ENCODE results near the gene FBL.
"Not testable (repeated sequence)": the region's sequence is repeated elsewhere in the genome, so short reads cannot be mapped to it uniquely, and the experiment has no call there.

Gene FBL

GRCh38 chr19:39809368-39809767 lies 36.8 kb downstream of the FBL start:
- Histone ChIP-seq H3K79me2 (ENCODE audit: control insufficient read depth, insufficient read depth, low read length, poor library complexity) (no peaks in the 10 kb centered on the region), H3K4ac (ENCODE audit: low read depth, low read length) (no peak overlapping the region), H3K9ac (ENCODE audit: low read length) (no peak overlapping the region), H3K23ac (ENCODE audit: low read length) (no peak overlapping the region), H2AFZ (ENCODE audit: insufficient read depth, low read length, poor library complexity) (no peak overlapping the region), H3K14ac (ENCODE audit: low read length) (no peak overlapping the region), H4K8ac (ENCODE audit: low read depth, low read length) (no peak overlapping the region), H4K91ac (ENCODE audit: low read depth, low read length) (no peak overlapping the region), H3K9me3 (ENCODE audit: insufficient read depth, low read depth, low read length) (peaks cover 2% of the 10 kb centered on the region), H3K4me3 (ENCODE audit: low read depth, low read length) (no peak overlapping the region), H3K36me3 (ENCODE audit: control insufficient read depth in 1 of 2, insufficient read depth in 2 of 2, low read length in 2 of 2) (no peaks in the 10 kb centered on the region), H2BK120ac (ENCODE audit: insufficient read depth, low read length, poor library complexity) (no peak overlapping the region), H4K12ac (ENCODE audit: low read depth, low read length) (no peak overlapping the region), H3K4me1 (ENCODE audit: control insufficient read depth in 1 of 2, insufficient read depth in 2 of 2, low read length in 2 of 2) (no peaks in the 10 kb centered on the region), H3K27ac (ENCODE audit: low read depth, low read length) (no peak overlapping the region), H2BK5ac (ENCODE audit: low read depth, low read length, poor library complexity) (no peak overlapping the region), H2BK12ac (ENCODE audit: low read length) (no peak overlapping the region), H3K79me1 (ENCODE audit: low read length) (no peaks in the 10 kb centered on the region), H3K27me3 (ENCODE audit: insufficient read depth, low read length) (no peaks in the 10 kb centered on the region), H3K4me2 (ENCODE audit: low read length) (no peak overlapping the region), H2AK5ac (ENCODE audit: low read length) (no peak overlapping the region), H3K18ac (ENCODE audit: low read length) (no peak overlapping the region)
- DNase-seq = no peak
- WGBS (ENCODE audit: extremely low coverage, insufficient coverage, insufficient read length) = no CpG with 5 or more reads among the region's 4 CpGs

GRCh38 chr19:39808688-39809087 lies 37.5 kb downstream of the FBL start:
- DNase-seq; H3K4me1 ChIP-seq (ENCODE audit: control insufficient read depth in 1 of 2, insufficient read depth in 2 of 2, low read length in 2 of 2); H3K27me3 ChIP-seq (ENCODE audit: insufficient read depth, low read length); H3K9ac ChIP-seq (ENCODE audit: low read length); H4K12ac ChIP-seq (ENCODE audit: low read depth, low read length); H3K27ac ChIP-seq (ENCODE audit: low read depth, low read length); H3K23ac ChIP-seq (ENCODE audit: low read length); H2AK5ac ChIP-seq (ENCODE audit: low read length); H4K91ac ChIP-seq (ENCODE audit: low read depth, low read length); H3K79me1 ChIP-seq (ENCODE audit: low read length); H2BK12ac ChIP-seq (ENCODE audit: low read length); H3K9me3 ChIP-seq (ENCODE audit: insufficient read depth, low read depth, low read length); H3K36me3 ChIP-seq (ENCODE audit: control insufficient read depth in 1 of 2, insufficient read depth in 2 of 2, low read length in 2 of 2); H4K8ac ChIP-seq (ENCODE audit: low read depth, low read length); H3K4me2 ChIP-seq (ENCODE audit: low read length); H3K18ac ChIP-seq (ENCODE audit: low read length); H3K14ac ChIP-seq (ENCODE audit: low read length); H2BK5ac ChIP-seq (ENCODE audit: low read depth, low read length, poor library complexity); H3K4ac ChIP-seq (ENCODE audit: low read depth, low read length); H2BK120ac ChIP-seq (ENCODE audit: insufficient read depth, low read length, poor library complexity); H2AFZ ChIP-seq (ENCODE audit: insufficient read depth, low read length, poor library complexity); H3K4me3 ChIP-seq (ENCODE audit: low read depth, low read length); H3K79me2 ChIP-seq (ENCODE audit: control insufficient read depth, insufficient read depth, low read length, poor library complexity): not testable (repeated sequence)
- WGBS (ENCODE audit: extremely low coverage, insufficient coverage, insufficient read length) = no CpG with 5 or more reads among the region's 7 CpGs

- Histone ChIP-seq H3K9ac (ENCODE audit: low read length) (no peak overlapping the region), H3K27me3 (ENCODE audit: insufficient read depth, low read length) (no peaks in the 10 kb centered on the region), H3K79me1 (ENCODE audit: low read length) (no peaks in the 10 kb centered on the region), H2BK120ac (ENCODE audit: insufficient read depth, low read length, poor library complexity) (no peak overlapping the region), H3K23ac (ENCODE audit: low read length) (no peak overlapping the region), H3K4me3 (ENCODE audit: low read depth, low read length) (no peak overlapping the region), H3K79me2 (ENCODE audit: control insufficient read depth, insufficient read depth, low read length, poor library complexity) (no peaks in the 10 kb centered on the region), H3K18ac (ENCODE audit: low read length) (no peak overlapping the region), H3K4me2 (ENCODE audit: low read length) (no peak overlapping the region), H2AFZ (ENCODE audit: insufficient read depth, low read length, poor library complexity) (no peak overlapping the region), H4K8ac (ENCODE audit: low read depth, low read length) (no peak overlapping the region), H3K27ac (ENCODE audit: low read depth, low read length) (no peak overlapping the region), H2AK5ac (ENCODE audit: low read length) (no peak overlapping the region), H3K9me3 (ENCODE audit: insufficient read depth, low read depth, low read length) (peaks cover 2% of the 10 kb centered on the region), H2BK5ac (ENCODE audit: low read depth, low read length, poor library complexity) (no peak overlapping the region), H2BK12ac (ENCODE audit: low read length) (no peak overlapping the region), H4K91ac (ENCODE audit: low read depth, low read length) (no peak overlapping the region), H3K36me3 (ENCODE audit: control insufficient read depth in 1 of 2, insufficient read depth in 2 of 2, low read length in 2 of 2) (no peaks in the 10 kb centered on the region), H3K4me1 (ENCODE audit: control insufficient read depth in 1 of 2, insufficient read depth in 2 of 2, low read length in 2 of 2) (no peaks in the 10 kb centered on the region), H4K12ac (ENCODE audit: low read depth, low read length) (no peak overlapping the region), H3K4ac (ENCODE audit: low read depth, low read length) (no peak overlapping the region), H3K14ac (ENCODE audit: low read length) (no peak overlapping the region)
- WGBS (ENCODE audit: extremely low coverage, insufficient coverage, insufficient read length) = no CpG with 5 or more reads among the region's 5 CpGs
- DNase-seq = no peak
Observed at GRCh38 chr19:39807846-39808364, 38.3 kb downstream of the FBL start.

GRCh38 chr19:39805104-39805503 lies 41.1 kb downstream of the FBL start:
- no peak overlapping the region for H3K27ac ChIP-seq (ENCODE audit: low read depth, low read length)
- H3K79me2 ChIP-seq (ENCODE audit: control insufficient read depth, insufficient read depth, low read length, poor library complexity) = no peaks in the 10 kb centered on the region
- H3K79me1 ChIP-seq (ENCODE audit: low read length) = no peaks in the 10 kb centered on the region
- no peak overlapping the region for H2BK5ac ChIP-seq (ENCODE audit: low read depth, low read length, poor library complexity)
- H3K18ac ChIP-seq (ENCODE audit: low read length) = no peak overlapping the region
- H2BK12ac ChIP-seq (ENCODE audit: low read length) = no peak overlapping the region
- no CpG with 5 or more reads among the region's 5 CpGs for WGBS (ENCODE audit: extremely low coverage, insufficient coverage, insufficient read length)
- H2AFZ ChIP-seq (ENCODE audit: insufficient read depth, low read length, poor library complexity) = no peak overlapping the region
- no peak for DNase-seq
- H4K8ac ChIP-seq (ENCODE audit: low read depth, low read length) = no peak overlapping the region
- H3K4me2 ChIP-seq (ENCODE audit: low read length) = no peak overlapping the region
- H3K4me3 ChIP-seq (ENCODE audit: low read depth, low read length) = no peak overlapping the region
- H3K27me3 ChIP-seq (ENCODE audit: insufficient read depth, low read length) = no peaks in the 10 kb centered on the region
- H3K23ac ChIP-seq (ENCODE audit: low read length) = no peak overlapping the region
- no peak overlapping the region for H4K12ac ChIP-seq (ENCODE audit: low read depth, low read length)
- no peak overlapping the region for H3K9ac ChIP-seq (ENCODE audit: low read length)
- H2AK5ac ChIP-seq (ENCODE audit: low read length) = no peak overlapping the region
- no peak overlapping the region for H4K91ac ChIP-seq (ENCODE audit: low read depth, low read length)
- H3K4me1 ChIP-seq (ENCODE audit: control insufficient read depth in 1 of 2, insufficient read depth in 2 of 2, low read length in 2 of 2) = no peaks in the 10 kb centered on the region
- peaks cover 2% of the 10 kb centered on the region for H3K9me3 ChIP-seq (ENCODE audit: insufficient read depth, low read depth, low read length)
- H2BK120ac ChIP-seq (ENCODE audit: insufficient read depth, low read length, poor library complexity) = no peak overlapping the region
- no peaks in the 10 kb centered on the region for H3K36me3 ChIP-seq (ENCODE audit: control insufficient read depth in 1 of 2, insufficient read depth in 2 of 2, low read length in 2 of 2)
- no peak overlapping the region for H3K14ac ChIP-seq (ENCODE audit: low read length)
- H3K4ac ChIP-seq (ENCODE audit: low read depth, low read length) = no peak overlapping the region
